ENCODE results near the gene NSFL1C. TPM values are rescaled to one million over a fixed set of nuclear protein-coding genes. Genes with fewer than 3 reads are reported as not detected.
"Not testable (repeated sequence)": the region's sequence is repeated elsewhere in the genome, so short reads cannot be mapped to it uniquely, and the experiment has no call there.

The NSFL1C gene
- total RNA-seq, 1 donor from 2014 or later: 80.1 TPM

DNA sequence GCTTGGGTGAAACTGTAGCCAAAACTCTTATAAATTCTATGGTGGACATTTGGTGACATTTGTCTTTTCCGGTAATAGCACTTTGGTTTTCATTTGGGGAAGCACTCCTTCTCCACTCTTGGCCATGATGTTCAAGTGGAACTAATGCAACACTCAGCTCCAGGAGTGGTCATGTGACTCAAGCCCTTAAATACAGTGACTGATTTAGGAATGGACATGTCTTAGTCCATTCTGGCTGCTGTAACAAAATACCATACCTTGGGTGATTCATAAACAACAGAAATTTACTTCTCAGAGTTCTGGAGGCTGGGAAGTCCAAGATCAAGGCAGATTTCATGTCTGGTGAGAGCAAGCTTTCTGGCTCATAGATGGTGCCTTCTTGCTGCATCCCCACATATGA is 63.0 kb downstream of the NSFL1C start:
- Mint-ChIP-seq H3K27ac (ENCODE audit: unreplicated experiment) (no peak overlapping the region), H3K4me3 (ENCODE audit: unreplicated experiment) (no peak overlapping the region), H3K27me3 (ENCODE audit: unreplicated experiment) (peaks cover 11% of the 10 kb centered on the region), H3K36me3 (ENCODE audit: unreplicated experiment) (no peaks in the 10 kb centered on the region), H3K9me3 (ENCODE audit: unreplicated experiment) (no peaks in the 10 kb centered on the region), H3K4me1 (ENCODE audit: unreplicated experiment) (no peaks in the 10 kb centered on the region)
- TF ChIP-seq, protein P1, sequence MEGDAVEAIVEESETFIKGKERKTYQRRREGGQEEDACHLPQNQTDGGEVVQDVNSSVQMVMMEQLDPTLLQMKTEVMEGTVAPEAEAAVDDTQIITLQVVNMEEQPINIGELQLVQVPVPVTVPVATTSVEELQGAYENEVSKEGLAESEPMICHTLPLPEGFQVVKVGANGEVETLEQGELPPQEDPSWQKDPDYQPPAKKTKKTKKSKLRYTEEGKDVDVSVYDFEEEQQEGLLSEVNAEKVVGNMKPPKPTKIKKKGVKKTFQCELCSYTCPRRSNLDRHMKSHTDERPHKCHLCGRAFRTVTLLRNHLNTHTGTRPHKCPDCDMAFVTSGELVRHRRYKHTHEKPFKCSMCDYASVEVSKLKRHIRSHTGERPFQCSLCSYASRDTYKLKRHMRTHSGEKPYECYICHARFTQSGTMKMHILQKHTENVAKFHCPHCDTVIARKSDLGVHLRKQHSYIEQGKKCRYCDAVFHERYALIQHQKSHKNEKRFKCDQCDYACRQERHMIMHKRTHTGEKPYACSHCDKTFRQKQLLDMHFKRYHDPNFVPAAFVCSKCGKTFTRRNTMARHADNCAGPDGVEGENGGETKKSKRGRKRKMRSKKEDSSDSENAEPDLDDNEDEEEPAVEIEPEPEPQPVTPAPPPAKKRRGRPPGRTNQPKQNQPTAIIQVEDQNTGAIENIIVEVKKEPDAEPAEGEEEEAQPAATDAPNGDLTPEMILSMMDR (IDR thresholded peaks at IDR 0.05): no peak
- DNase-seq (ENCODE audit: extremely low spot score, unreplicated experiment): no peak

DNA sequence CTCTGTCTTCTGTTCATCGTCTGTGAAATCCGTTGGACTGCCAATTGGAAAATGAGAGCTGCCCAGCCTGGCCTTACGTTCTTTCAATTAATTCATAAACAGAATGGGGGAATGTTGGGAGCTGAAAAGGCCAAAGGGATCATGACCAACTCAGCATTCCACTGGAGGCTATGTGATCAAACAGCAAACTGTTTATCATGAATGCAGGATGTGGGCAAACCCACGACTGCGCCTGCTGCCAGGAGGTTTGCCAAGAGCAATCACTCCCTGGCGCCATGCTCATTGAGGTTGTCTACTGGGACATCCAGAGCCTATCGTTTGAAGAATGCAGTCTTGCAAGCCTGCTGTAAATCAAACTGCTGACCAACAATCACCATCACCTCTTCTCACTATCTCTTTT is 64.5 kb downstream of the NSFL1C start:
- H3K4me3 Mint-ChIP-seq (ENCODE audit: unreplicated experiment): no peak overlapping the region
- H3K27me3 Mint-ChIP-seq (ENCODE audit: unreplicated experiment): peaks cover 19% of the 10 kb centered on the region
- no peaks in the 10 kb centered on the region for H3K36me3 Mint-ChIP-seq (ENCODE audit: unreplicated experiment)
- H3K9me3 Mint-ChIP-seq (ENCODE audit: unreplicated experiment): no peaks in the 10 kb centered on the region
- no peaks in the 10 kb centered on the region for H3K4me1 Mint-ChIP-seq (ENCODE audit: unreplicated experiment)
- no peak overlapping the region for H3K27ac Mint-ChIP-seq (ENCODE audit: unreplicated experiment)
- DNase-seq (ENCODE audit: extremely low spot score, unreplicated experiment): peak; percentile 36
- TF ChIP-seq, protein P1 (IDR thresholded peaks at IDR 0.05): no peak

DNA sequence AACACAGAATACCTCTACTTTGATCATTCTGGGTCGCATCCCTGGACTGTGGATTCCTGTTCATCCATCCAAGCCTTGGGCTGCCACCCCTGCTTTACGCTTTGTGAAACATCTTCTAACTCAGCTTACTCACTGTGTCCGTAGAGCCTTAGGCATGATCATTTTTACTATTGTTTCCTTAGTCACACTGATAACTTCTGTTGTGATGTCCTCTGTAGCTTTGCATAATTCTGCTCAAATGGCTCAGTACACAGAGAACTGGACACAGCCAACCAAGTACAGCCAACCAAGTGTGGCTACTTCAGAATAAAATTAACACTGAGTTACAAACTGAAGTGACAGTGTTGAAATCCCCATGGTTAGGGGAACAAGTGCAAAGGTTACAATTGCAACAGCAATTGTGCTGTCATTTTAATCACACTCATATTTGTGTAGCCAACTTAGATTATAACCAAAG is 65.2 kb downstream of the NSFL1C start:
- H3K27me3 Mint-ChIP-seq (ENCODE audit: unreplicated experiment): peaks cover 26% of the 10 kb centered on the region
- no peaks in the 10 kb centered on the region for H3K36me3 Mint-ChIP-seq (ENCODE audit: unreplicated experiment)
- DNase-seq (ENCODE audit: extremely low spot score, unreplicated experiment): no peak
- no peak overlapping the region for H3K4me3 Mint-ChIP-seq (ENCODE audit: unreplicated experiment)
- H3K4me1 Mint-ChIP-seq (ENCODE audit: unreplicated experiment): no peaks in the 10 kb centered on the region
- TF ChIP-seq, protein P1 (IDR thresholded peaks at IDR 0.05): no peak
- H3K27ac Mint-ChIP-seq (ENCODE audit: unreplicated experiment): no peak overlapping the region
- H3K9me3 Mint-ChIP-seq (ENCODE audit: unreplicated experiment): no peaks in the 10 kb centered on the region

DNA sequence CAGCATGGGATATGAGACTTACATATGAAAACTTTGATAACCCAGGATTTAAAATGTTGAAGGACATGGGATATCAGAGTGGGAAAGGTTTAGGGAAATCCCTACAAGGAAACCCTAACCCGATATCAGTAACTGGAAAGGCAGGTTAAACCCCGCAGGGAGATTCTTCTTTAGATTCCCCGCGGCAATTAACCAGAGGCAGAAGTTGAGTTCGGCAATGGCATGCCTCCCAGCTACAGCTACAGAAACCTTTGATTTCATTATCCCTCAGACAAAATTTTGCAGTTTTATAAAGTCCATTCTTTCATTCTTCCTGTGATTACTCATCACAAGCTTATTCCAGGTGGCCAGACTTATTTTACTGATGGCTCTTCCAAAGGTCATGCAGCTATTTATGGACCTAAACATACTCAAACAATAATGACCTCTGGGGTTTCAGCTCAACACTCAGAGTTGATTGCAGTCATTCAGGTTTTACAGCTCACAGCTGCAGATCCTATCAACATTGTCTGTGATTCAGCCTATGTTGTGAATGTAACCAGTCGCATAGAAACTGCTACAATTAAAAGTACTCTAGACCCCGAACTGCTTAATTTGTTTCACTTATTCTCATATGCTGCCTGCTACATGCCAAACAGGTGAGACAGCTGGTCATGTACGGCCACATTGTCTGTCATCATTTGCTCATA is 66.8 kb downstream of the NSFL1C start:
- not testable (repeated sequence) for H3K4me3 Mint-ChIP-seq (ENCODE audit: unreplicated experiment); H3K36me3 Mint-ChIP-seq (ENCODE audit: unreplicated experiment); H3K9me3 Mint-ChIP-seq (ENCODE audit: unreplicated experiment); DNase-seq (ENCODE audit: extremely low spot score, unreplicated experiment); H3K27ac Mint-ChIP-seq (ENCODE audit: unreplicated experiment); H3K4me1 Mint-ChIP-seq (ENCODE audit: unreplicated experiment)
- H3K27me3 Mint-ChIP-seq (ENCODE audit: unreplicated experiment): peaks cover 42% of the 10 kb centered on the region

DNA sequence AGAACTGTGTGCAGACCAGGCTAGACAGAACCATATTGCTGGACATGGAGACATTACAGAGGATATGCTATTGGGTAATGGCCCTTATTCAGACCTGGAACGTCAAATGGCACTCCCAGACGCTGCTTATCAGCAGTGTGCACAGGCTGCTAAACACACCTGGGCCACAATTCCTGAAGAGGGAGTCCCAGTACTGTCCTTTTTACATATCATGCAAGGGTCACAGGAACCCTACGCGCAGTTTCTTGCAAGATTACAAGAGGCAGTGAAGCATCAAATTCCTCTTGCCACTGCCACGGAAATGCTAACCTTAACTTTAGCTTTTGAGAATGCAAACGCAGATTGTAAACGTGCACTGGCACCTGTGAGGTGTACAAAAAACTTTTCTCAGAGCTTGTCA is 68.5 kb downstream of the NSFL1C start:
- not testable (repeated sequence) for H3K4me3 Mint-ChIP-seq (ENCODE audit: unreplicated experiment); H3K9me3 Mint-ChIP-seq (ENCODE audit: unreplicated experiment); H3K27ac Mint-ChIP-seq (ENCODE audit: unreplicated experiment); DNase-seq (ENCODE audit: extremely low spot score, unreplicated experiment); H3K4me1 Mint-ChIP-seq (ENCODE audit: unreplicated experiment); H3K36me3 Mint-ChIP-seq (ENCODE audit: unreplicated experiment)
- H3K27me3 Mint-ChIP-seq (ENCODE audit: unreplicated experiment): peaks cover 45% of the 10 kb centered on the region

DNA sequence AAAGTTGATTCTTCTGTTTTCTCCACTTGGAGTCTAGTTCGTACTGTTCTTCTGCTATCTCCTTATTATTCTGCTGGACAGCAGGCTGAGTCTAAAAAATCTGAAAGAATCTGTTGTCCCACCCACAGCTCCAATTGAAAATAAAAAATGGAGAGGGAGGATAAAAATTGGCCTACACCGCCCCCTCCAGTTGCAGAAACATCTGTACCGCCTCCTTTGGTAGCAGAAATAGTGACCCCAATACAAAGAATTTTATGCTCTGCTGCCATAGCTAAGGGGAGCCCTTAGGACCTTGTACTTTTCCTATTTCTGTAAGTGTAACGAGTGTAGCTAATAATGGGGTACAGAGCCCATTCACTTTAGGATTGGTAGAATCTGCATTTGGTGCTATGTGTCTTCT is 68.9 kb downstream of the NSFL1C start:
- no peaks in the 10 kb centered on the region for H3K9me3 Mint-ChIP-seq (ENCODE audit: unreplicated experiment)
- no peak overlapping the region for H3K27ac Mint-ChIP-seq (ENCODE audit: unreplicated experiment)
- peaks cover 45% of the 10 kb centered on the region for H3K27me3 Mint-ChIP-seq (ENCODE audit: unreplicated experiment)
- DNase-seq (ENCODE audit: extremely low spot score, unreplicated experiment): no peak
- TF ChIP-seq, protein P1 (IDR thresholded peaks at IDR 0.05): peak; percentile 28
- H3K4me3 Mint-ChIP-seq (ENCODE audit: unreplicated experiment): no peak overlapping the region
- H3K4me1 Mint-ChIP-seq (ENCODE audit: unreplicated experiment): peaks cover 7% of the 10 kb centered on the region
- no peaks in the 10 kb centered on the region for H3K36me3 Mint-ChIP-seq (ENCODE audit: unreplicated experiment)
